Hematopoietic multipotent progenitor cell (in vitro differentiated cells): Measurements from ENCODE around the gene OR8B8. TPM values are rescaled to one million over a fixed set of nuclear protein-coding genes. Genes with fewer than 3 reads are reported as not detected.
"Not testable (repeated sequence)": the region's sequence is repeated elsewhere in the genome, so short reads cannot be mapped to it uniquely, and the experiment has no call there.

Experiments used
- DNase-seq, 3 donors: peaks; one replicate each; pipeline ENCODE4 v3.0.0-alpha.2; 2011 to 2015; ENCODE audit warnings: low read depth in 2 of 3, low spot score in 2 of 3
- total RNA-seq: library from RNA; depleted of rRNA; stranded (reverse); fragments of >200 nt; gene quantifications from one replicate; pipeline ENCODE4 v1.2.3, GENCODE V29; 2012

Gene OR8B8
- not detected for total RNA-seq

- no peak for DNase-seq
Observed at GRCh38 chr11:124445646-124446150, at the start of gene OR8B8. Gene OR8B8, minus strand, starts transcription at chr11:124445696. Its CDS starts 4,611 bp downstream, at chr11:124441085.

- DNase-seq, result no peak
Observed at GRCh38 chr11:124493016-124493655, 47.6 kb upstream of the OR8B8 start.

GRCh38 chr11:124483422-124483821, 37.9 kb upstream of the OR8B8 start:
- no peak for DNase-seq

GRCh38 chr11:124482362-124483147, 37.1 kb upstream of the OR8B8 start:
- DNase-seq, result no peak

- DNase-seq, result peak in 2 of 3 donors; percentile 37 to 62
Observed at GRCh38 chr11:124481365-124482323, 36.1 kb upstream of the OR8B8 start.

GRCh38 chr11:124479561-124479960, 34.1 kb upstream of the OR8B8 start:
- no peak for DNase-seq

- no peak for DNase-seq
Observed at GRCh38 chr11:124475265-124475664, 29.8 kb upstream of the OR8B8 start.

- DNase-seq, result no peak
Observed at GRCh38 chr11:124474779-124475178, 29.3 kb upstream of the OR8B8 start.

- peak in 1 of 3 donors; percentile 8 for DNase-seq
Observed at GRCh38 chr11:124474079-124474478, 28.6 kb upstream of the OR8B8 start.

GRCh38 chr11:124473476-124473875, 28.0 kb upstream of the OR8B8 start:
- no peak for DNase-seq

GRCh38 chr11:124470561-124471227, 25.2 kb upstream of the OR8B8 start:
- DNase-seq, result no peak

GRCh38 chr11:124467381-124467927, 22.0 kb upstream of the OR8B8 start:
- no peak for DNase-seq

GRCh38 chr11:124465368-124465767, 19.9 kb upstream of the OR8B8 start:
- no peak for DNase-seq

- no peak for DNase-seq
Observed at GRCh38 chr11:124463990-124464389, 18.5 kb upstream of the OR8B8 start.

- DNase-seq, result no peak
Observed at GRCh38 chr11:124463324-124463723, 17.8 kb upstream of the OR8B8 start.

GRCh38 chr11:124460459-124460858, 15.0 kb upstream of the OR8B8 start:
- DNase-seq, result no peak

- not testable (repeated sequence) for DNase-seq
Observed at GRCh38 chr11:124459379-124459778, 13.9 kb upstream of the OR8B8 start.

- DNase-seq, result peak in 1 of 3 donors; percentile 20
Observed at GRCh38 chr11:124454552-124454951, 9.1 kb upstream of the OR8B8 start.

- DNase-seq, result no peak
Observed at GRCh38 chr11:124446916-124447315, 1.4 kb upstream of the OR8B8 start.

GRCh38 chr11:124442847-124443246, 2.6 kb downstream of the OR8B8 start:
- no peak for DNase-seq
